HG03460 (cell line): ENCODE results near the gene LAMB4.
"Not testable (repeated sequence)": the region's sequence is repeated elsewhere in the genome, so short reads cannot be mapped to it uniquely, and the experiment has no call there.

Experiments used
- ATAC-seq: cut with Tn5 transposase; IDR thresholded peaks from one replicate; pipeline ENCODE4 v1.9.1; 2021; ENCODE audit not compliant: unreplicated experiment

The LAMB4 gene

GRCh38 chr7:108049962-108050361, 80.2 kb downstream of the LAMB4 start:
- ATAC-seq: no peak

- ATAC-seq: no peak
Measured at GRCh38 chr7:108048422-108048821, 81.7 kb downstream of the LAMB4 start.

GRCh38 chr7:108046952-108047506, 83.1 kb downstream of the LAMB4 start:
- ATAC-seq: no peak

GRCh38 chr7:108045669-108046068, 84.5 kb downstream of the LAMB4 start:
- ATAC-seq: no peak

- ATAC-seq: no peak
Measured at GRCh38 chr7:108045154-108045553, 85.0 kb downstream of the LAMB4 start.

- ATAC-seq: no peak
Measured at GRCh38 chr7:108044345-108044744, 85.8 kb downstream of the LAMB4 start.

- ATAC-seq: no peak
Measured at GRCh38 chr7:108038986-108039385, 91.2 kb downstream of the LAMB4 start.

GRCh38 chr7:108037741-108038140, 92.4 kb downstream of the LAMB4 start:
- no peak for ATAC-seq

GRCh38 chr7:108037140-108037539, 93.0 kb downstream of the LAMB4 start:
- ATAC-seq: no peak

- no peak for ATAC-seq
Measured at GRCh38 chr7:108034586-108034985, 95.6 kb downstream of the LAMB4 start.

- no peak for ATAC-seq
Measured at GRCh38 chr7:108033776-108034497, 96.2 kb downstream of the LAMB4 start.

- not testable (repeated sequence) for ATAC-seq
Measured at GRCh38 chr7:108033309-108033708, 96.9 kb downstream of the LAMB4 start.

GRCh38 chr7:108030516-108030915, 99.6 kb downstream of the LAMB4 start:
- no peak for ATAC-seq

GRCh38 chr7:108029034-108029433, 101.1 kb downstream of the LAMB4 start:
- ATAC-seq: no peak

- no peak for ATAC-seq
Measured at GRCh38 chr7:108028111-108028510, 102.0 kb downstream of the LAMB4 start.

GRCh38 chr7:108027239-108027638, 102.9 kb downstream of the LAMB4 start:
- no peak for ATAC-seq

- ATAC-seq: no peak
Measured at GRCh38 chr7:108026647-108027046, 103.5 kb downstream of the LAMB4 start.

GRCh38 chr7:108026116-108026515, 104.0 kb downstream of the LAMB4 start:
- no peak for ATAC-seq

- ATAC-seq: no peak
Measured at GRCh38 chr7:108024538-108024937, 105.6 kb downstream of the LAMB4 start.

- ATAC-seq: no peak
Measured at GRCh38 chr7:108020585-108020984, 109.6 kb downstream of the LAMB4 start.

- ATAC-seq: no peak
Measured at GRCh38 chr7:108018668-108019067, 111.5 kb downstream of the LAMB4 start.

- ATAC-seq: no peak
Measured at GRCh38 chr7:108017776-108018151, 112.4 kb downstream of the LAMB4 start.
